Measurements from ENCODE around the gene ZBED4. TPM values are rescaled to one million over a fixed set of nuclear protein-coding genes. Genes with fewer than 3 reads are reported as not detected.

Gene ZBED4
- total RNA-seq, 4 donors from 2014 or later = 0.59 to 16.4 (median 12.7) TPM

DNA sequence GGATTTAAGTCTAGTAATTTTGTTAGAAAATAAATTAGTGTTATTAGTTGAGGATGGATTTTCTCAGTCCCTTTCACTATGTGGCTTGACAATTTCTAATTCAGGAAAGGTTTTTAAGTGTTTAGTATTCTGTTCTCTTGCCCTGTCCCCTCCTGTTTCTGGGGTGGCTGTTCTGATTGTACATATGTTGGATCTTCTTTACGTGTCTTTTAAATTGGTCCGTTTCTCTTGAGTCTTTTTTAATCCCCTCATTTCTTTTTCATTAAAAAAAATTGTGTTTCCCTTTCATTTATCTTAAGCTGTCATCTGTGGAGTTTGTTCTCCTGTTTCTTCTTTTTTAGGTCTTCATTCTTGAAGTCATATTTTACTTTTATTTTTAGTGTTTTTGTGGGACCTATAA lies 12.5 kb downstream of the ZBED4 start:
- no peak for TF ChIP-seq POLR2A (IDR thresholded peaks at IDR 0.05)
- TF ChIP-seq, protein P1, sequence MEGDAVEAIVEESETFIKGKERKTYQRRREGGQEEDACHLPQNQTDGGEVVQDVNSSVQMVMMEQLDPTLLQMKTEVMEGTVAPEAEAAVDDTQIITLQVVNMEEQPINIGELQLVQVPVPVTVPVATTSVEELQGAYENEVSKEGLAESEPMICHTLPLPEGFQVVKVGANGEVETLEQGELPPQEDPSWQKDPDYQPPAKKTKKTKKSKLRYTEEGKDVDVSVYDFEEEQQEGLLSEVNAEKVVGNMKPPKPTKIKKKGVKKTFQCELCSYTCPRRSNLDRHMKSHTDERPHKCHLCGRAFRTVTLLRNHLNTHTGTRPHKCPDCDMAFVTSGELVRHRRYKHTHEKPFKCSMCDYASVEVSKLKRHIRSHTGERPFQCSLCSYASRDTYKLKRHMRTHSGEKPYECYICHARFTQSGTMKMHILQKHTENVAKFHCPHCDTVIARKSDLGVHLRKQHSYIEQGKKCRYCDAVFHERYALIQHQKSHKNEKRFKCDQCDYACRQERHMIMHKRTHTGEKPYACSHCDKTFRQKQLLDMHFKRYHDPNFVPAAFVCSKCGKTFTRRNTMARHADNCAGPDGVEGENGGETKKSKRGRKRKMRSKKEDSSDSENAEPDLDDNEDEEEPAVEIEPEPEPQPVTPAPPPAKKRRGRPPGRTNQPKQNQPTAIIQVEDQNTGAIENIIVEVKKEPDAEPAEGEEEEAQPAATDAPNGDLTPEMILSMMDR (IDR thresholded peaks at IDR 0.05) = no peak

DNA sequence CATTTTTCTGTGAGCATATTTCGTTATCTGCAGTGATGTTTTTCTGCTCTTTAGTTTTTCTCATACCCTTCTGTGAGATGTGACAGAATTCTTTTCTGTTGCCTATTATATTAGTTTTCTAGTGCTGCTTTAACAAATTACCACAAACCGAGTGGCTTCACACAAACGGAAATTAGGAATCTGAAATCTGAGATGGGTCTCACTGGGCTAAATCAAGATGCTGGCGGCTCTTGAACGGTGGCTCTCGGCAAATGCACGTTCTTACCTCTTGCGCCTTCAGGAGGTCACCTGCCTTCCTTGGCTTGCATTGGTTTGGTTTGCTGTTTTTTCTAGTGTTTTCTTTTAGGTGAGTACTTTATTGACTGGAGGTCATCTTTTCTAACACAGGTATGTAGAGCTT lies 13.0 kb downstream of the ZBED4 start:
- Histone ChIP-seq H3K36me3 (no peaks in the 10 kb centered on the region), H3K9me3 (peaks cover 0 to 34% of the 10 kb centered on the region in 2 donors), H3K4me3 (no peak overlapping the region), H3K27me3 (no peaks in the 10 kb centered on the region), H3K27ac (no peak overlapping the region), H3K4me1 (no peaks in the 10 kb centered on the region)
- DNase-seq = no peak
- intact Hi-C loops (cut with DNase I; ENCODE audit: low total_unique reads) = no loop called here
- TF ChIP-seq, protein P1 (IDR thresholded peaks at IDR 0.05) = no peak
- no peak for TF ChIP-seq POLR2A (IDR thresholded peaks at IDR 0.05)

More for the DNA sequence above, 12.5 kb downstream of the ZBED4 start:
- Histone ChIP-seq H3K4me1 (no peaks in the 10 kb centered on the region), H3K4me3 (no peak overlapping the region), H3K27ac (no peak overlapping the region), H3K27me3 (no peaks in the 10 kb centered on the region), H3K9me3 (peaks cover 0 to 34% of the 10 kb centered on the region in 2 donors), H3K36me3 (no peaks in the 10 kb centered on the region)
- DNase-seq = no peak
- intact Hi-C loops (cut with DNase I; ENCODE audit: low total_unique reads) = no loop called here

DNA sequence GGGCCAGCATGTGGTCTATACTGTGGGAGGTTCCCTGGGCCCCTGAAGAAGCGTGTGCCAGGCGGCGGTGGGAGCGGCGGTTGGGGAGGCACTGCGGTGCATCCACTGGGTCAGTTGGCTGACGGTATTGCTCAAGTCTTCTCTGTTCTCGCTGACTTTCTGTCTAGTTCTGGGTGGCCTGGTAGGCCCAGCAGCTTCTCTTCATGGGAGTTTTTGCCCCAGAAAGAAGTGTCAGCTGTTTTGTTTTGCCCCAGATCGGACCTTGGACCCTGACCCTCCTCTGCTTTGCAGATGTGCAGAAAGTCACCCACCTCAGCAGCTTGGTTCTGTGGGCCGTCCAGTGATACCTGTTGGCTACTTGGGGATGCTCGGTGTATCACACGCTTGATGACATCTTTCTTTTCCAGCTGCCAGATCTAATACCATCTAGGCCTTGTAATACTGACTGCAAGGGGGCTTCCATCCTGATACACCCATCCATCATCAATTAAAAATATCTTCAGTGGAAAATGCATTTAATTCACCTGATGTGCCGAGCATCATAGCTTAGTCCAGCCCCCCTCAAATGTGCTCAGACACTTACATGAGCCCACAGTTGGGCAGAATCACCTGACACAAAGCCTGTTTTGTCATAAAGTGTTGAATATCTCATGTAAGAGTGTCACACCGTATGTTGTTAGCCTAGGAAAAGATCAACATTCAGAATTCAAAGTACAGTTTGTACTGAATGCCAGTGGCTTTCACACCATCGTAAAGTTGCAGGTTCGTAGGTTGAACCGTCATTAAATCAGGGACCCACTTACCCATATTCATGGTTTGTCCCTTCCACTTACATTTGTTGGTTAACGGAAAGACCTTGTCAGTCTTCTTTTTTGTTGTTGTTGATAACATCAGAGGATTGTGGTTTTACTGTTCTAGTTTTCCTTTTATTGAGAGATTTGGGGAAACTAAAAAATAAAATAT lies 13.9 kb downstream of the ZBED4 start:
- Histone ChIP-seq H3K36me3 (no peaks in the 10 kb centered on the region), H3K9me3 (peaks cover 0 to 34% of the 10 kb centered on the region in 2 donors), H3K4me3 (no peak overlapping the region), H3K27me3 (no peaks in the 10 kb centered on the region), H3K27ac (no peak overlapping the region), H3K4me1 (no peaks in the 10 kb centered on the region)
- no peak for DNase-seq
- no peak for TF ChIP-seq POLR2A (IDR thresholded peaks at IDR 0.05)
- TF ChIP-seq, protein P1 (IDR thresholded peaks at IDR 0.05) = no peak
- intact Hi-C loops (cut with DNase I; ENCODE audit: low total_unique reads) = no loop called here

DNA sequence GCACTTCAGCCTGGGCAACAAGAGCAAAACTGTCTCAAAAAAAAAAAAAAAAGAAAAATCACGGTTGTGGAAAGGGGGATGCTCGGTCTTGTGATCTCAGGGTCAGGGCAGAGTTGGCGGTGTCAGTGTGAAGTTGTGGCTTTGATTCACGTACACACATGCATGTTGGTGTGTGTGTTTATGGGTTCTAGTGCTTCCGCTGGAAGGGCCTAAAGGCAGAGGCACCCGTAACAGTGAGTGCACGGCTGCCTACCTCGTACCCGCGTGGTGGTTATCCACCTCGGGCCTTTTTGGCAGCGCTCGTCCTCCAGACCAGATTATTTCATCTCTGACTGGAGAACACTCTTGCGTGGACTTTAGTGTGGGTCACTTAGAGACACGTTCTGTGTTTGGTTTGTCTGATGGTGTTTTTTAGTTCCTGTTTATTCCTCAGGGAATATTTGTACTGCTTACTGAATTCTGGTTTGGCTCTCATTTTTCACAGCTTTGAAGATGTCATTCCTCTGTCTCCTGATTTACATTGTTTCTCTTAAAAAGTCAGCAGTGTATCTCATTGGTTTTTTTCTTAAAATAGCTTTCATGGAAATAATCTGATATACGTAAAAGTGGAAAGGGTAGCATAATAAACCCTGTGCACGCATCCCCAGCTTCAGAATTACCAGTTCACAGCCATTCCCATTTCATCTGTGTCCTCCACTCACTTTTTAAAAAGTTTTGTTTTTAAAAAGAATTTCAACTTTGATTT lies 15.6 kb downstream of the ZBED4 start:
- TF ChIP-seq, protein P1 (IDR thresholded peaks at IDR 0.05) = no peak
- TF ChIP-seq POLR2A (IDR thresholded peaks at IDR 0.05) = no peak
- Histone ChIP-seq H3K27me3 (no peaks in the 10 kb centered on the region), H3K27ac (no peak overlapping the region), H3K4me3 (no peak overlapping the region), H3K9me3 (peaks cover 0 to 34% of the 10 kb centered on the region in 2 donors), H3K4me1 (no peaks in the 10 kb centered on the region), H3K36me3 (no peaks in the 10 kb centered on the region)
- DNase-seq = no peak
- intact Hi-C loops (cut with DNase I; ENCODE audit: low total_unique reads) = no loop called here

All from uterus (tissue), 4 donors.